Measurements from ENCODE around the gene LRRC1.

The LRRC1 gene

DNA sequence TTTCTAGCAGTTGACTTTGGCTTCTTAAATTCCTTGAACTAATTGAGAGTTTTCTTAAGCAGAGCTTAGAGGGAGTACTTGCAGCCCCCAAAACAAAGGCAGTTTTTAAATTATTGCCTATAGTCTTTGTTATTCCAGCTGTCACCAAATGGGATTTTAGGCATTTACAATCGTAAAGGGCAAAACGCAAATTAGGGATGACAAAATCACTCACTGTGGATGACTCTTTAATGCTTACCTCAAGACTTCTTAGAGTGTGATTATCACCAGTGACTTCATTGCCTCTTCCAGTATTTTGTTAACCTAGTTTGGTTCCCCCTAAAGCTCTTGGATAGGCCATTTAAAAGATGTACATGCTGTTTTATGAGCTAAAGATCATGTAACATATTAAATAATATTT is 126.8 kb downstream of the LRRC1 start:
- DNase-seq (ENCODE audit: low spot score): no peak

GRCh38 chr6:53922539-53922981 is 127.8 kb downstream of the LRRC1 start:
- no peak for DNase-seq (ENCODE audit: low spot score)

DNA sequence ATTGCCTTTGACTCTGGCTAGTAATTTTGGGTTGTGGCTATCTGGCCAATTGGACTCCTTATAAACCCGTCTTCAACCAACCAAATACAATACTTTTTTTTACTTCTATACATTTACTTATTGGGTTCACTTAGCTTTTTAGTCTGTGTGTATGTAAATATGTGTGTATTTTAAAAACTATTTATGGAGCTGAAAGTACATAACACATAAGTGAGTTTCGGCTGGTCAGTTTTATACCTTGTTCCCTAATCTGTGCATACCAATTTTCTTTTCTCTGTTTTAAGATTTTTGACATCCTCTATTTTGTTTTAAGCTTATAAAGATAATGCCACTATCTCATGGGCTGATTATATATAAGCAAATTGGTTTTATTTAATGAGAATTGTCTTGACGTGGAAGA is 129.5 kb downstream of the LRRC1 start:
- DNase-seq (ENCODE audit: low spot score): no peak

- no peak for DNase-seq (ENCODE audit: low spot score)
These were observed 130.1 kb downstream of the LRRC1 start for GRCh38 chr6:53924821-53925422.

GRCh38 chr6:53925891-53926290 is 131.1 kb downstream of the LRRC1 start:
- no peak for DNase-seq (ENCODE audit: low spot score)

GRCh38 chr6:53926505-53926904 is 131.7 kb downstream of the LRRC1 start:
- DNase-seq (ENCODE audit: low spot score): no peak

DNA sequence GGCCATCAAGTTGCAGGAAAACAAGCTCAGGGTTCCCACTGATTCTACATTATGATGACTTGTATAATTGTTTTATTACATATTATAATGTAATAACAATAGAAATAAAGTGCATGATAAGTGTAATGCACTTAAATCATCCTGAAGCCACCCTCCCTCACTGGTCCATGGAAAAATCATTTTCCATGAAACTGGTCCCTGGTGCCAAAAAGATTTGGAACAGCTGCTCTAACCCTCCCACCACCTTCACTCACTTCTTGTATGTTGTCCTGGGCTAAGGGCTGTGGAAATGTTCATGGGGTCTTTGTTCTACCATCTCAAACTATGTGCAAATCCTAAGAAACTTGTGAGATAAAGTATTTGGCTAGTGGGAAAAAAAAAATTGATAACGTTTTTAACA is 133.8 kb downstream of the LRRC1 start:
- no peak for DNase-seq (ENCODE audit: low spot score)

- no peak for DNase-seq (ENCODE audit: low spot score)
These were observed 134.4 kb downstream of the LRRC1 start for GRCh38 chr6:53929041-53929820.

DNA sequence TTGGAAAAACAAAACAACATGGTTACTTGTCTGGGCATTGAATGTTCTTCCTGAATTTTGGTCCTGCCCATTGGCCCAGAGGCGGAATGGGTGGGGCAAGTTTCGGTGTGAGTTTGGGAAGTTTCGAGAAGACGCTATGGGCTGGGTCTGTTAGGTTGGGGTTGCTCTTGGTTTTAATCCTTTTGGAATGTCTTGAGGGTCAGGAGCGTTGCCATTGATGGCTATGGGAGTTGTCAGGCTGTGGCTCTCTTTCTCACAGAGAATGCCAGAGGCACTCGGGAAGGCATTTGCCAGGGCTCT is 135.0 kb downstream of the LRRC1 start:
- DNase-seq (ENCODE audit: low spot score): no peak

DNA sequence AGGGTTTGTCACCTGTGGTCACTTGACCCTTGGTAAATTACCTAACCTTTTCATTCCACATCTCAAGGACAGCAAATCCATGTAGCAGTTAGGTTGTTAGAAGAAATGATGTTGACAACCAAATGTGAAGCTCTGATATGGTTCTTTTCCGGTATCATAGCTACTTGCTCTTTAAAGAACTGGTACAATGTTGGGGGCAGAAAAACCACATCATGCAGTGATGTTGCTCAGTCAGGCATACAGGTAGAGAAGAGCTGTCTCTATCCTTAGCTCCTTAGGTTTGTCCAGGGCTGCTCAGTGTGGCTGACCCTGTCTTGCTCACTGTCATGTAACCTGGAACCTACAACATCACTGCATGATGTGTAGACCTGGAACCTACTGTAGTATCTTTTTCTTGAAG is 135.5 kb downstream of the LRRC1 start:
- no peak for DNase-seq (ENCODE audit: low spot score)

GRCh38 chr6:53931086-53931485 is 136.3 kb downstream of the LRRC1 start:
- DNase-seq (ENCODE audit: low spot score): no peak

DNA sequence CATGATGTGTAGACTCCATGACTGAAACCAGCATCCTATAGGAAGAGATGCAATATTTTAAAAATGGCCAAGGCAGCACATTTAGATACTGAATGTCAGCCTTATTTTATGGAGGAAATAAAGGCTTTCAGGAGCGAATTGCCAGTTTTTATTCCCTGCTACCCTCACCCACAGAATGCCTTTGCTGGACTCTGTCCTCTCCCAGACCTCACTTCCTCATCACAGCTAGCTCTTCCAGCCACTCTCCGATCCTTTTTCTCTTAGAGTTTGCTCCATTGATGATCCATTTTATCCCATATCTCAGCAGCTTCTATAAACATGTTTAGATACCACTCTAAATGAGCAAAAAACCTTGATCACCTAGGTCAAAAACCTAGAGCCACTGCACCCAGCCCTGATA is 137.7 kb downstream of the LRRC1 start:
- no peak for DNase-seq (ENCODE audit: low spot score)

DNA sequence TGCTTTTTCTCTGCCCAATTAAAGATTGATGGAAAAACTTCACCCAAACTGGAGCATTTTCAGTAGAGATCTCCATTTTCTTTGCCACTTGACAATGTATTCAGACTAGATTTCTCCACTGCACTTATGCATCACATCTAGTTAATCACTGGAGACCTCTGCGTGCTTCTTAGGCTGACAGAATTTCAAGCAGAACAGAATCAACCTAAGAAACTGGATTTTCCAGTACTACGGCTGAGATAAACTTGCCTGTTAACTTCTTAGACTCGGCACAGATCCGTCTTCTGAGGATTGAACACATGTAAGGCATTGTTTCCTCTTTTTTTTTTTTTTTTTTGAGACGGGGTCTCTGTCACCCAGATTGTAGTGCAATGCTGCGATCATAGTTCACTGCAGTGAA is 139.2 kb downstream of the LRRC1 start:
- no peak for DNase-seq (ENCODE audit: low spot score)

DNA sequence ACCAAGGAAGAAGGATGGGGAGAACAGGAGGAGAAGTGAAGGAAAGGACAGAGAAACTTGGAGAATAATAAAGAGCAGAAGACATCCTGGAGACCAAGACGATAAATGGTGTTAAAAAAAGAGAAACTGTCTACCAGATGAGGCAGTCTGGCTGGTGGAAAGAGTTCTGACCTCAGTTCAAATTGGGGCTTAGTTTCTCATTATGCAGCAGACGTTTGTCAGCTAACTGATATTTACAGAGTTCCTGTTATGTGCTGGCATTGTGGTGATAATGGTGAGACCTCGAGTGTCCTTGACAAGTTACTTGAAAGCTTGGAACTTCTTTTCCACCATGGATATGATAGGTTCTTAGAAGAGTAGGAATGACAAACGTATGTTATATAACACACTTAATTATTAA is 142.7 kb downstream of the LRRC1 start:
- DNase-seq (ENCODE audit: low spot score): no peak

- no peak for DNase-seq (ENCODE audit: low spot score)
These were observed 144.0 kb downstream of the LRRC1 start for GRCh38 chr6:53938810-53939209.

DNA sequence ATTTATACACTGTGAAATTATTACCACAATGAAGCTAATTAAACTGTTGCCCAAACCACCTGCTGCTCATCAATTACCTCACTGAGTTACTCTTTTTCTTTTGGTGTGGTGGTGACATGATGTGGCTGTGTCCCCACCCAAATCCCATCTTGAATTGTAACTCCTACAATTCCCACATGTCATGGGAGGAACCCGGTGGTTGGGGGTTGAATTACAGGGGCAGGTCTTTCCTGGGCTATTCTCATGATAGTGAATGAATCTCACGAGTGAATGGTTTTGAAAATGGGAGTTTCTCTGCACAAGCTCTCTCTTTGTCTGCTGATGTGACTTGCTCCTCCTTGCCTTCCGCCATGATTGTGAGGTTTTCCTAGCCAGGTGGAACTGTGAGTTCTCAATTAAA is 145.0 kb downstream of the LRRC1 start:
- DNase-seq (ENCODE audit: low spot score): no peak

DNA sequence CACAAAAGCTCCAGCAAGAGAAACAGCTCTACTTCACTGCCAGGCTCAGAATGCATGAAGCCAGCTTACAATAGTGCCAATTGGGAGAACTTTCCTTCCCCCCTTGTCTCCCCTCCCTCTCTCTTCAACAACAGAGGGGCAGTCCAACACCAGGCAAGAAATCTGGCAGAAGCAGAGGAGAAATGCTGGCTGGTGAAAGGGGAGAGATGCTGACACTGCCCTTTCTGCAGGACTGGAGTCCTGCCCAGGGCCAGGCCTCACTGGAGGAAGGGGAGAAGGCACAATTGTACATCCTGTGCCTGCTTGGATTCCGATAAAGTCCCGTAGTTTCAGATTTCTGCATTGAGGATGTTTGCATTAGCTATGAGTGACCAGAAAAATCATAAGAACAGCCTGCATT is 148.6 kb downstream of the LRRC1 start:
- no peak for DNase-seq (ENCODE audit: low spot score)

- DNase-seq (ENCODE audit: low spot score): no peak
These were observed 149.3 kb downstream of the LRRC1 start for GRCh38 chr6:53944091-53944490.

DNA sequence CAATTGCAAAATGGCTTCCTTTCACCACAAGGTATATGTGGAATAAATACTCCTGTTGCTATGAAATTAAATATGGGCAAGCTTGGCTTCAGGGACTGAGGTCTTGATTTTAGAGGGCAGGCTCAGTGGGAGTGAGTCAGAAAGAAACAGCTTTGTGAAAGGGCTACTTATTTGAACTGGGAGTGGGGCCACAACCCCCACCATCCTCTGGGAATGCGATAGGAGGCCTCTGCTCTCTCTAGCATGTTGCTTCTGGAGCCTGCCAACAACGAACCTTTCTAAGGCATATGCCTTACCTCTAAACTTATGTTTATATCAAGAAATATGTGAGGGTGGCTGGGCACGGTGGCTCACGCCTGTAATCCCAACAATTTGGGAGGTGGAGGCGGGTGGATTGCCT is 149.7 kb downstream of the LRRC1 start:
- no peak for DNase-seq (ENCODE audit: low spot score)

GRCh38 chr6:53945765-53946407 is 151.1 kb downstream of the LRRC1 start:
- no peak for DNase-seq (ENCODE audit: low spot score)

DNA sequence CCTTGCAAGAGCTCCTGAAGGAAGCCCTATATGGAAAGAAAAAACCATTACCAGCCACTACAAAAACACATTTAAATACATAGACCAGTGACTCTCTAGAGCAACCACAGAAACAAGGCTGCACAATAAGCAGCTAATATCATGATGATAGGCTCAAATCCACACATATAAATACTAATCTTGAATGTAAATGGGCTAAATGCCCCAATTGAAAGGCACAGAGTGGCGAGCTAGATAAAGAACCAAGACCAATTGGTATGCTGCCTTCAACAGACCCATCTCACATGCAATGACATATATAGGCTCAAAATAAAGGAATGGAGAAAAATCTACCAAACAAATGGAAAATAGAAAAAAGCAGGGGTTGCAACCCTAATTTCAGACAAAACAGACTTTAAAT is 153.0 kb downstream of the LRRC1 start:
- no peak for DNase-seq (ENCODE audit: low spot score)

DNA sequence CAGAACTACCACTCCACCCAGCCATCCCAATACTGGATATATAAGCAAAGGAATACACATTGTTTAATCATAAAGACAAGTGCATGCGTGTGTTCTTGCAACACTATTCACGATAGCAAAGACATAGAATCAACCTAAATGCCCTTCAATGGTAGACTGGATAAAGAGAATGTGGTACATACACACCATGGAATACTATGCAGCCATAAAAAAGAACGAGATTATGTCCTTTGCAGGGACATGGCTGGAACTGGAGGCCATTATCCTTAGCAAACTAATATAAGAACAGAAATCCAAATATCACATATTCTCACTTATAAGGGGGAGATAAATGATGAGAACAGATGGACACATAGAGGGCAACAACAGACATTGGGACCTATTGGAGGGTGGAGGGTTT is 156.6 kb downstream of the LRRC1 start:
- DNase-seq (ENCODE audit: low spot score): no peak

DNA sequence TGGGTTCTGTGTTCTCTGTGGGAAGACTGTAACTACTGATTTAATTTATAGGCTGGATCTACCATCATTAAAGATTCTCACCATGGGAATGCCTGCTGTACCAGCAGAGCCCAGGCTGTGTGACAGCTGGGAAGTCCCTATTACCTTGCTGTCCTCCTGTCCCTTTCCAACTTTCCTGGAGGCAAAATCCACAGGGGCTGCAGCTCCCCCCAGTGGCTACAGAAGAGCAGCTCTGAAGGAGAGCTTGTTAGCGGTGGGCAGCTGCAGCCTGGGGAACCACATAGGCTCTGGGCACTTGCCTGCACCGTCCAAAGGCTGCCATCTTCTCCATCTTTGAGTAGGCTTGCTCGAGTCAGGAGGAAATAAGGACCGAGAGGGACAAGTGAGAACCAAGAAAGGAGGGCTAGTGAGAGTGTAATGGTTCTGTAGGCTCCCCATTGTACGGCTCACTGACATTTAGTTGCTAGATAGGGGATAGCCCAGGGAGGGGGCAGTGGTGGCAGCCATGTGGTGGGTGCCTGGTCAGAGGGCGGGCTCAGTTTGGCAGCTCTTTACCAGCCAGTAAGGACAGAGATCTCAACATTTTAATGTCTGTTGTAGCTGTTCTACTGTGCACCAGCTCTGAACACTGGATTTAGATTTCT is 161.4 kb downstream of the LRRC1 start:
- peak; percentile 52 for DNase-seq (ENCODE audit: low spot score)

Measured in SK-N-DZ (cell line).